ENCODE measurements around the gene PCYT1B. TPM values are rescaled to one million over a fixed set of nuclear protein-coding genes. Genes with fewer than 3 reads are reported as not detected.

The PCYT1B gene
- total and polyA plus RNA-seq, 2 experiments from 2014 or later, result 5.8 to 14.6 TPM

DNA sequence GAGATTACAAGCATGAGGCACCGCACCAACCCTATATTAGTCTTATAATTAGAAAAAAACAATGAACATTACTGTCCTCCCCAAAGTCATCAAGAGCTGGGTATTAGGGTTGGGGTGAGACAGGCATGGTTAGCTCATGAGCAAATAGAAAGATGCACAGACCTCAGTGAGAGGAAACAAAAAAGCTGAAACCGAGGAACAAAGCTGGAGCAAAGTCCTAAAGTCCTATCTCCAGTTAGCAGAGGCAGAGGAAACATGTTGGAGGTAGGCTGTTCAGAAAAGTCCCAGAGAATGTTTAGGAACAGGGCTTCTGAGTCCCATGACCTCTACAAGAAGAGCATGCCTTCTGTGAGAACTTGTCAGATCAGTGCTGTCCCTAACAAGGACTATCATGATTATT lies 4.6 kb upstream of the PCYT1B start (continued):
- no peak for TF ChIP-seq STAT1 (IDR thresholded peaks at IDR 0.05; ENCODE audit: unreplicated experiment)
- TF ChIP-seq JUNB (IDR thresholded peaks at IDR 0.05; ENCODE audit: unreplicated experiment), result no peak

DNA sequence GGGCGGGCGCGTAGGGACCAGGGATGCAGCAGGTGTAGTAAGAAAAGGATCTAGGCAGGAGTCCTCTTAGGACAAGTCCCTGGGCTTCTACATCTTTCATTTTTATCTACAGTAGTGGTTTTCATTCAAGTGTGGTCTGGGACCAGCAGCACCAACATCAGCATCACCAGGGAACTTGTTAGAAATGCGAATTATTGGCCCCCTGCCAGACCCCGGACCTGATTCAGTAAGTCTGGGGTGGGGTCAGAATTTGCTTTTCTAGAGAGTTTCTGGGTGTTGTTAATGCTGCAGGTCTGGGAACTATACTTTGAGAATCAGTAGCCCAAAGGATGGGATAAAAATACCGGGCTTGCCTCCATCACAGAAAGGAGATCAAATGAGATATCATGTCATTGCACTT lies 1.3 kb upstream of the PCYT1B start:
- Mint-ChIP-seq H3K27me3 (ENCODE audit: insufficient read depth, low read depth, poor library complexity) (peaks cover 3% of the 10 kb centered on the region), H3K4me1 (peaks cover 28% of the 10 kb centered on the region), H3K9me3 (no peaks in the 10 kb centered on the region; the same call in 1 of the 3 replicates), H3K36me3 (ENCODE audit: low read depth) (no peaks in the 10 kb centered on the region; the same call in 2 of the 3 replicates), H3K4me3 (no peak overlapping the region), H3K27ac (no peak overlapping the region)
- no peak for TF ChIP-seq ZNF114 (CRISPR knock-in tag; IDR thresholded peaks at IDR 0.05)
- TF ChIP-seq, protein P1, sequence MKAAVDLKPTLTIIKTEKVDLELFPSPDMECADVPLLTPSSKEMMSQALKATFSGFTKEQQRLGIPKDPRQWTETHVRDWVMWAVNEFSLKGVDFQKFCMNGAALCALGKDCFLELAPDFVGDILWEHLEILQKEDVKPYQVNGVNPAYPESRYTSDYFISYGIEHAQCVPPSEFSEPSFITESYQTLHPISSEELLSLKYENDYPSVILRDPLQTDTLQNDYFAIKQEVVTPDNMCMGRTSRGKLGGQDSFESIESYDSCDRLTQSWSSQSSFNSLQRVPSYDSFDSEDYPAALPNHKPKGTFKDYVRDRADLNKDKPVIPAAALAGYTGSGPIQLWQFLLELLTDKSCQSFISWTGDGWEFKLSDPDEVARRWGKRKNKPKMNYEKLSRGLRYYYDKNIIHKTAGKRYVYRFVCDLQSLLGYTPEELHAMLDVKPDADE (IDR thresholded peaks at IDR 0.05), result no peak
- TF ChIP-seq JUNB (IDR thresholded peaks at IDR 0.05; ENCODE audit: unreplicated experiment), result no peak
- no peak for TF ChIP-seq NANOG (IDR thresholded peaks at IDR 0.05; ENCODE audit: borderline replicate concordance)
- TF ChIP-seq, protein P2, sequence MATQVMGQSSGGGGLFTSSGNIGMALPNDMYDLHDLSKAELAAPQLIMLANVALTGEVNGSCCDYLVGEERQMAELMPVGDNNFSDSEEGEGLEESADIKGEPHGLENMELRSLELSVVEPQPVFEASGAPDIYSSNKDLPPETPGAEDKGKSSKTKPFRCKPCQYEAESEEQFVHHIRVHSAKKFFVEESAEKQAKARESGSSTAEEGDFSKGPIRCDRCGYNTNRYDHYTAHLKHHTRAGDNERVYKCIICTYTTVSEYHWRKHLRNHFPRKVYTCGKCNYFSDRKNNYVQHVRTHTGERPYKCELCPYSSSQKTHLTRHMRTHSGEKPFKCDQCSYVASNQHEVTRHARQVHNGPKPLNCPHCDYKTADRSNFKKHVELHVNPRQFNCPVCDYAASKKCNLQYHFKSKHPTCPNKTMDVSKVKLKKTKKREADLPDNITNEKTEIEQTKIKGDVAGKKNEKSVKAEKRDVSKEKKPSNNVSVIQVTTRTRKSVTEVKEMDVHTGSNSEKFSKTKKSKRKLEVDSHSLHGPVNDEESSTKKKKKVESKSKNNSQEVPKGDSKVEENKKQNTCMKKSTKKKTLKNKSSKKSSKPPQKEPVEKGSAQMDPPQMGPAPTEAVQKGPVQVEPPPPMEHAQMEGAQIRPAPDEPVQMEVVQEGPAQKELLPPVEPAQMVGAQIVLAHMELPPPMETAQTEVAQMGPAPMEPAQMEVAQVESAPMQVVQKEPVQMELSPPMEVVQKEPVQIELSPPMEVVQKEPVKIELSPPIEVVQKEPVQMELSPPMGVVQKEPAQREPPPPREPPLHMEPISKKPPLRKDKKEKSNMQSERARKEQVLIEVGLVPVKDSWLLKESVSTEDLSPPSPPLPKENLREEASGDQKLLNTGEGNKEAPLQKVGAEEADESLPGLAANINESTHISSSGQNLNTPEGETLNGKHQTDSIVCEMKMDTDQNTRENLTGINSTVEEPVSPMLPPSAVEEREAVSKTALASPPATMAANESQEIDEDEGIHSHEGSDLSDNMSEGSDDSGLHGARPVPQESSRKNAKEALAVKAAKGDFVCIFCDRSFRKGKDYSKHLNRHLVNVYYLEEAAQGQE (IDR thresholded peaks at IDR 0.05; ENCODE audit: unreplicated experiment), result no peak
- no peak for TF ChIP-seq POLR2AphosphoS5 (IDR thresholded peaks at IDR 0.05; ENCODE audit: low read depth)
- no peak for TF ChIP-seq ZNF331 (CRISPR knock-in tag; IDR thresholded peaks at IDR 0.05; ENCODE audit: low read depth)
- TF ChIP-seq, protein P3, sequence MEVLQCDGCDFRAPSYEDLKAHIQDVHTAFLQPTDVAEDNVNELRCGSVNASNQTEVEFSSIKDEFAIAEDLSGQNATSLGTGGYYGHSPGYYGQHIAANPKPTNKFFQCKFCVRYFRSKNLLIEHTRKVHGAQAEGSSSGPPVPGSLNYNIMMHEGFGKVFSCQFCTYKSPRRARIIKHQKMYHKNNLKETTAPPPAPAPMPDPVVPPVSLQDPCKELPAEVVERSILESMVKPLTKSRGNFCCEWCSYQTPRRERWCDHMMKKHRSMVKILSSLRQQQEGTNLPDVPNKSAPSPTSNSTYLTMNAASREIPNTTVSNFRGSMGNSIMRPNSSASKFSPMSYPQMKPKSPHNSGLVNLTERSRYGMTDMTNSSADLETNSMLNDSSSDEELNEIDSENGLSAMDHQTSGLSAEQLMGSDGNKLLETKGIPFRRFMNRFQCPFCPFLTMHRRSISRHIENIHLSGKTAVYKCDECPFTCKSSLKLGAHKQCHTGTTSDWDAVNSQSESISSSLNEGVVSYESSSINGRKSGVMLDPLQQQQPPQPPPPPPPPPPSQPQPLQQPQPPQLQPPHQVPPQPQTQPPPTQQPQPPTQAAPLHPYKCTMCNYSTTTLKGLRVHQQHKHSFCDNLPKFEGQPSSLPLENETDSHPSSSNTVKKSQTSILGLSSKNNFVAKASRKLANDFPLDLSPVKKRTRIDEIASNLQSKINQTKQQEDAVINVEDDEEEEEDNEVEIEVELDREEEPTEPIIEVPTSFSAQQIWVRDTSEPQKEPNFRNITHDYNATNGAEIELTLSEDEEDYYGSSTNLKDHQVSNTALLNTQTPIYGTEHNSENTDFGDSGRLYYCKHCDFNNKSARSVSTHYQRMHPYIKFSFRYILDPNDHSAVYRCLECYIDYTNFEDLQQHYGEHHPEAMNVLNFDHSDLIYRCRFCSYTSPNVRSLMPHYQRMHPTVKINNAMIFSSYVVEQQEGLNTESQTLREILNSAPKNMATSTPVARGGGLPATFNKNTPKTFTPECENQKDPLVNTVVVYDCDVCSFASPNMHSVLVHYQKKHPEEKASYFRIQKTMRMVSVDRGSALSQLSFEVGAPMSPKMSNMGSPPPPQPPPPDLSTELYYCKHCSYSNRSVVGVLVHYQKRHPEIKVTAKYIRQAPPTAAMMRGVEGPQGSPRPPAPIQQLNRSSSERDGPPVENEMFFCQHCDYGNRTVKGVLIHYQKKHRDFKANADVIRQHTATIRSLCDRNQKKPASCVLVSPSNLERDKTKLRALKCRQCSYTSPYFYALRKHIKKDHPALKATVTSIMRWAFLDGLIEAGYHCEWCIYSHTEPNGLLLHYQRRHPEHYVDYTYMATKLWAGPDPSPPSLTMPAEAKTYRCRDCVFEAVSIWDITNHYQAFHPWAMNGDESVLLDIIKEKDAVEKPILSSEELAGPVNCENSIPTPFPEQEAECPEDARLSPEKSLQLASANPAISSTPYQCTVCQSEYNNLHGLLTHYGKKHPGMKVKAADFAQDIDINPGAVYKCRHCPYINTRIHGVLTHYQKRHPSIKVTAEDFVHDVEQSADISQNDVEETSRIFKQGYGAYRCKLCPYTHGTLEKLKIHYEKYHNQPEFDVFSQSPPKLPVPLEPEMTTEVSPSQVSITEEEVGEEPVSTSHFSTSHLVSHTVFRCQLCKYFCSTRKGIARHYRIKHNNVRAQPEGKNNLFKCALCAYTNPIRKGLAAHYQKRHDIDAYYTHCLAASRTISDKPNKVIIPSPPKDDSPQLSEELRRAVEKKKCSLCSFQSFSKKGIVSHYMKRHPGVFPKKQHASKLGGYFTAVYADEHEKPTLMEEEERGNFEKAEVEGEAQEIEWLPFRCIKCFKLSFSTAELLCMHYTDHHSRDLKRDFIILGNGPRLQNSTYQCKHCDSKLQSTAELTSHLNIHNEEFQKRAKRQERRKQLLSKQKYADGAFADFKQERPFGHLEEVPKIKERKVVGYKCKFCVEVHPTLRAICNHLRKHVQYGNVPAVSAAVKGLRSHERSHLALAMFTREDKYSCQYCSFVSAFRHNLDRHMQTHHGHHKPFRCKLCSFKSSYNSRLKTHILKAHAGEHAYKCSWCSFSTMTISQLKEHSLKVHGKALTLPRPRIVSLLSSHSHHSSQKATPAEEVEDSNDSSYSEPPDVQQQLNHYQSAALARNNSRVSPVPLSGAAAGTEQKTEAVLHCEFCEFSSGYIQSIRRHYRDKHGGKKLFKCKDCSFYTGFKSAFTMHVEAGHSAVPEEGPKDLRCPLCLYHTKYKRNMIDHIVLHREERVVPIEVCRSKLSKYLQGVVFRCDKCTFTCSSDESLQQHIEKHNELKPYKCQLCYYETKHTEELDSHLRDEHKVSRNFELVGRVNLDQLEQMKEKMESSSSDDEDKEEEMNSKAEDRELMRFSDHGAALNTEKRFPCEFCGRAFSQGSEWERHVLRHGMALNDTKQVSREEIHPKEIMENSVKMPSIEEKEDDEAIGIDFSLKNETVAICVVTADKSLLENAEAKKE (CRISPR knock-in tag; IDR thresholded peaks at IDR 0.05), result no peak
- no peak for TF ChIP-seq STAT1 (IDR thresholded peaks at IDR 0.05; ENCODE audit: unreplicated experiment)
- TF ChIP-seq EZH2 (IDR thresholded peaks at IDR 0.05; ENCODE audit: low read depth, unreplicated experiment), result no peak
- no peak for TF ChIP-seq CREB1 (CRISPR knock-in tag; IDR thresholded peaks at IDR 0.05; ENCODE audit: low read depth)
- TF ChIP-seq, protein P4, sequence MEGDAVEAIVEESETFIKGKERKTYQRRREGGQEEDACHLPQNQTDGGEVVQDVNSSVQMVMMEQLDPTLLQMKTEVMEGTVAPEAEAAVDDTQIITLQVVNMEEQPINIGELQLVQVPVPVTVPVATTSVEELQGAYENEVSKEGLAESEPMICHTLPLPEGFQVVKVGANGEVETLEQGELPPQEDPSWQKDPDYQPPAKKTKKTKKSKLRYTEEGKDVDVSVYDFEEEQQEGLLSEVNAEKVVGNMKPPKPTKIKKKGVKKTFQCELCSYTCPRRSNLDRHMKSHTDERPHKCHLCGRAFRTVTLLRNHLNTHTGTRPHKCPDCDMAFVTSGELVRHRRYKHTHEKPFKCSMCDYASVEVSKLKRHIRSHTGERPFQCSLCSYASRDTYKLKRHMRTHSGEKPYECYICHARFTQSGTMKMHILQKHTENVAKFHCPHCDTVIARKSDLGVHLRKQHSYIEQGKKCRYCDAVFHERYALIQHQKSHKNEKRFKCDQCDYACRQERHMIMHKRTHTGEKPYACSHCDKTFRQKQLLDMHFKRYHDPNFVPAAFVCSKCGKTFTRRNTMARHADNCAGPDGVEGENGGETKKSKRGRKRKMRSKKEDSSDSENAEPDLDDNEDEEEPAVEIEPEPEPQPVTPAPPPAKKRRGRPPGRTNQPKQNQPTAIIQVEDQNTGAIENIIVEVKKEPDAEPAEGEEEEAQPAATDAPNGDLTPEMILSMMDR (conservative IDR thresholded peaks at IDR 0.05; ENCODE audit: low read depth in 2 of 2), result no peak
- no peak for TF ChIP-seq EZH2phosphoT487 (IDR thresholded peaks at IDR 0.05; ENCODE audit: unreplicated experiment)
- no peaks in the 10 kb centered on the region; the same call in 1 of the 2 replicates for H3K4me1 ChIP-seq (ENCODE audit: insufficient read depth)
- H3K4me2 ChIP-seq, result peak overlapping the region; percentile 69; the same call in 1 of the 2 replicates
- no peaks in the 10 kb centered on the region for H3K36me3 ChIP-seq (ENCODE audit: insufficient read depth)
- no peak overlapping the region for H3K27ac ChIP-seq (ENCODE audit: low read depth)
- no peak overlapping the region for H2AFZ ChIP-seq
- no peaks in the 10 kb centered on the region for H3F3A ChIP-seq (replicated peaks; ENCODE audit: low read depth)
- DNase-seq (ENCODE audit: low spot score) (no peak), ATAC-seq (no peak)
- H3K79me2 ChIP-seq (replicated peaks; ENCODE audit: insufficient read depth), result peaks cover 19% of the 10 kb centered on the region
- peak overlapping the region; percentile 37; the same call in 1 of the 2 replicates for H3K4me3 ChIP-seq
- H3K9me2 ChIP-seq (ENCODE audit: insufficient read depth), result no peaks in the 10 kb centered on the region
- no peaks in the 10 kb centered on the region for H4K20me1 ChIP-seq (replicated peaks; ENCODE audit: insufficient read depth)
- no peaks in the 10 kb centered on the region for H3K27me3 ChIP-seq (ENCODE audit: insufficient read depth)

Data from GM23338 (cell line).